ENCODE data around the gene CTPS2.
A peak's percentile ranks its signal among the peaks of the same experiment; 100 is the strongest.
"Not testable (repeated sequence)": the region's sequence is repeated elsewhere in the genome, so short reads cannot be mapped to it uniquely, and the experiment has no call there.

Gene CTPS2

GRCh38 chrX:16719334-16720084 lies 7.0 kb upstream of the CTPS2 start, which contains the start of gene SYAP1:
Gene SYAP1, plus strand, starts transcription at chrX:16719612. Its CDS starts 113 bp downstream, at chrX:16719725.
- Histone ChIP-seq H3K27me3 (no peaks in the 10 kb centered on the region), H3K4me1 (peaks cover 0 to 24% (median 10%) of the 10 kb centered on the region in 4 donors), H3K9me3 (no peaks in the 10 kb centered on the region), H3K27ac (peak within 1 kb of the TSS; percentile 89 to 95), H3K4me3 (peak within 1 kb of the TSS; percentile 68 to 73), H3K36me3 (no peaks in the 10 kb centered on the region)
- DNase-seq, result peak; percentile 92 to 97
- intact Hi-C loops (cut with DNase I; ENCODE audit: low total_unique reads), result loop anchor here (2.0 to 10.0 kb wide), 2 partner anchors 67 to 155 kb away; partner anchors contain the start of genes RBBP7 and TXLNG
- no peak for TF ChIP-seq CTCF (IDR thresholded peaks at IDR 0.05)

- TF ChIP-seq CTCF (IDR thresholded peaks at IDR 0.05), result no peak
- intact Hi-C loops (cut with DNase I; ENCODE audit: low total_unique reads), result loop anchor here (10.0 kb wide), 1 partner anchor 156 kb away; the partner anchor contains the start of gene RBBP7
- H3K27me3 ChIP-seq, result no peaks in the 10 kb centered on the region
- no peak for DNase-seq
- peaks cover 0 to 24% (median 10%) of the 10 kb centered on the region in 4 donors for H3K4me1 ChIP-seq
- H3K9me3 ChIP-seq, result no peaks in the 10 kb centered on the region
- no peaks in the 10 kb centered on the region for H3K36me3 ChIP-seq
- H3K27ac ChIP-seq, result peak overlapping the region; percentile 89 to 95
- H3K4me3 ChIP-seq, result peak overlapping the region; percentile 68 to 73
These were observed 6.4 kb upstream of the CTPS2 start for GRCh38 chrX:16718824-16719333.

GRCh38 chrX:16716451-16716850 lies 4.0 kb upstream of the CTPS2 start:
- DNase-seq, result not testable (repeated sequence)

GRCh38 chrX:16715638-16716037 lies 3.2 kb upstream of the CTPS2 start:
- peaks cover 0 to 22% (median 2%) of the 10 kb centered on the region in 4 donors for H3K4me1 ChIP-seq
- intact Hi-C loops (cut with DNase I; ENCODE audit: low total_unique reads), result loop anchor here (10.0 kb wide), 1 partner anchor 159 kb away; the partner anchor contains the start of gene RBBP7
- not testable (repeated sequence) for H3K36me3 ChIP-seq, H3K27ac ChIP-seq, H3K4me3 ChIP-seq, H3K27me3 ChIP-seq, H3K9me3 ChIP-seq, DNase-seq

More at GRCh38 chrX:16716451-16716850, 4.0 kb upstream of the CTPS2 start:
- H3K27ac ChIP-seq, H3K36me3 ChIP-seq, H3K4me3 ChIP-seq, H3K9me3 ChIP-seq, H3K27me3 ChIP-seq: not testable (repeated sequence)
- peaks cover 0 to 30% (median 6%) of the 10 kb centered on the region in 4 donors for H3K4me1 ChIP-seq
- intact Hi-C loops (cut with DNase I; ENCODE audit: low total_unique reads), result loop anchor here (10.0 kb wide), 1 partner anchor 158 kb away; the partner anchor contains the start of gene RBBP7

- DNase-seq, result no peak
- H3K27ac ChIP-seq, result no peak overlapping the region
- H3K9me3 ChIP-seq, result no peaks in the 10 kb centered on the region
- TF ChIP-seq CTCF (IDR thresholded peaks at IDR 0.05), result no peak
- intact Hi-C loops (cut with DNase I; ENCODE audit: low total_unique reads), result loop anchor here (10.0 kb wide), 1 partner anchor 160 kb away; the partner anchor contains the start of gene RBBP7
- H3K4me1 ChIP-seq, result peaks cover 0 to 16% (median 0%) of the 10 kb centered on the region in 4 donors
- no peaks in the 10 kb centered on the region for H3K27me3 ChIP-seq
- H3K4me3 ChIP-seq, result no peak overlapping the region
- no peaks in the 10 kb centered on the region for H3K36me3 ChIP-seq
These were observed 2.0 kb upstream of the CTPS2 start for GRCh38 chrX:16714504-16714903.

- DNase-seq, result peak in 1 of 2 donors; percentile 61
- no peak for TF ChIP-seq CTCF (IDR thresholded peaks at IDR 0.05)
- Histone ChIP-seq H3K4me1 (peaks cover 0 to 16% (median 0%) of the 10 kb centered on the region in 4 donors), H3K27me3 (no peaks in the 10 kb centered on the region), H3K9me3 (no peaks in the 10 kb centered on the region), H3K27ac (peak overlapping the region; percentile 87 to 94), H3K36me3 (no peaks in the 10 kb centered on the region), H3K4me3 (peak overlapping the region; percentile 77 to 84)
- intact Hi-C loops (cut with DNase I; ENCODE audit: low total_unique reads), result loop anchor here (10.0 kb wide), 1 partner anchor 163 kb away; the partner anchor contains the start of gene RBBP7
These were observed 449 bp downstream of the CTPS2 start for GRCh38 chrX:16711893-16712547.
